Esophagus muscularis mucosa (tissue), 4 donors: ENCODE measurements around the gene DCLK2.

Source experiments
- EP300 ChIP-seq: sonication (generic); formaldehyde crosslinking; IDR thresholded peaks from one replicate; pipeline ENCODE4 v1.6.1; 2017; ENCODE audit warnings: antibody characterized with exemption
- POLR2A ChIP-seq: fragments of 450-650 bp; IDR thresholded peaks from one replicate; pipeline ENCODE4 v1.6.1; 2017; ENCODE audit warnings: antibody characterized with exemption, moderate library complexity, mild to moderate bottlenecking, low read depth
- POLR2AphosphoS5 ChIP-seq, 2 donors: sonication (generic); formaldehyde crosslinking; IDR thresholded peaks; one replicate each; pipeline ENCODE4 v1.6.1; 2017; ENCODE audit warnings: antibody characterized with exemption in 2 of 2
- TF ChIP-seq, protein P1 (sequence below), 3 experiments: fragments of 200-600 bp in 2 of 3; fragments of 450-650 bp in 1 of 3; sonication (generic) in 2 of 3; IDR thresholded peaks; one replicate each; pipeline ENCODE4 v1.5.1; 2017 to 2019; ENCODE audit warnings: antibody characterized with exemption in 3 of 3, mild to moderate bottlenecking in 2 of 3, moderate library complexity in 1 of 3

DNA sequence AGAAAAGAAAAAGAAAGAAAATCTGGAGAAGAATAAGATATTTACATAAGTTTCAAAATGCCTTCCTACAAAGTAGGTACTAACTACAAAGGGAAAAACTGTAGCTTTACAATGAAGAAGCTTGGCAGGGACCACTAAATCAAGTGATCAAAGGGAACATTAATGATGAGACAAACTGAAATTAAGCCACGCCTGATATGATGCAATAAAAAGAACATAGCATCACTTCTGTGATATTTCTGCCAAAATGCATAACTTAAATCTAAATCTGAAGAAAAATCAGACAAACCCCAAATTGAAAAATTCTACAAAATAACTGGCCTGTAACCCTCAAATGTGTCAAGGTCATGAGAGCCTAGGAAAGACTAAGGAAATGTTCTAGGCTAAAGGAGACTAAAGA is 8.9 kb upstream of the DCLK2 start:
- TF ChIP-seq, protein P1, sequence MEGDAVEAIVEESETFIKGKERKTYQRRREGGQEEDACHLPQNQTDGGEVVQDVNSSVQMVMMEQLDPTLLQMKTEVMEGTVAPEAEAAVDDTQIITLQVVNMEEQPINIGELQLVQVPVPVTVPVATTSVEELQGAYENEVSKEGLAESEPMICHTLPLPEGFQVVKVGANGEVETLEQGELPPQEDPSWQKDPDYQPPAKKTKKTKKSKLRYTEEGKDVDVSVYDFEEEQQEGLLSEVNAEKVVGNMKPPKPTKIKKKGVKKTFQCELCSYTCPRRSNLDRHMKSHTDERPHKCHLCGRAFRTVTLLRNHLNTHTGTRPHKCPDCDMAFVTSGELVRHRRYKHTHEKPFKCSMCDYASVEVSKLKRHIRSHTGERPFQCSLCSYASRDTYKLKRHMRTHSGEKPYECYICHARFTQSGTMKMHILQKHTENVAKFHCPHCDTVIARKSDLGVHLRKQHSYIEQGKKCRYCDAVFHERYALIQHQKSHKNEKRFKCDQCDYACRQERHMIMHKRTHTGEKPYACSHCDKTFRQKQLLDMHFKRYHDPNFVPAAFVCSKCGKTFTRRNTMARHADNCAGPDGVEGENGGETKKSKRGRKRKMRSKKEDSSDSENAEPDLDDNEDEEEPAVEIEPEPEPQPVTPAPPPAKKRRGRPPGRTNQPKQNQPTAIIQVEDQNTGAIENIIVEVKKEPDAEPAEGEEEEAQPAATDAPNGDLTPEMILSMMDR (IDR thresholded peaks at IDR 0.05), result no peak
- TF ChIP-seq POLR2A (no peak), POLR2AphosphoS5 (IDR thresholded peaks at IDR 0.05) (no peak), EP300 (no peak)
